GM12891 (cell line): ENCODE measurements around the gene GNLY.
A peak's percentile ranks its signal among the peaks of the same experiment; 100 is the strongest.

Experiments
- PAX5 ChIP-seq: IDR thresholded peaks from 2 replicates; pipeline ENCODE4 v1.6.1; 2011; ENCODE audit warnings: low read length, moderate library complexity, mild to moderate bottlenecking; ENCODE audit not compliant: insufficient read depth, severe bottlenecking
- POLR2A ChIP-seq: IDR thresholded peaks from 2 replicates; pipeline ENCODE4 v1.6.1; 2011; ENCODE audit warnings: low read depth, low read length, control low read depth
- POLR2AphosphoS5 ChIP-seq: IDR thresholded peaks from 2 replicates; pipeline ENCODE4 v1.6.1; 2011; ENCODE audit warnings: low read depth, low read length, control low read depth
- SPI1 ChIP-seq: IDR thresholded peaks from 2 replicates; pipeline ENCODE4 v1.6.1; 2011; ENCODE audit warnings: low read depth, low read length, control low read depth
- TAF1 ChIP-seq: IDR thresholded peaks from 2 replicates; pipeline ENCODE4 v1.6.1; 2011; ENCODE audit warnings: low read depth, low read length, control low read depth

DNA sequence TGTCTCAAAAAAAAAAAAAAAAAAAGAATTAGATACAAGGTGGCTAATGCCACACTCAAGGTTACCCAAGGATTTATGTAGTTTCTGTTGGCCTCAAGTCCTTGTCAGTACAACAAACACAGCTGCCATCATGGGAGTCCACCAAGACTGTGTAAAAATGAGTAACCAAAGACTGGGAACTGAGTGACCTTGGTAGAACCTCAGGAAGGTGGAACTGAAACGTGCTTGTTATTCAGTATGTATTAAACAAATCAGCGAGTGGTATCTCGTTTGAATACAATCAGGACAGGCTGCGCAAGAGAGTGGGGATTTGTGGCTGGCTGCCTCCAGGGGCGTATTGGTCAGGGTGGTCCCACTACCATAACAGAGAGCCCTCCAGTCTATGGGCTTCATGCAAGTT, 24.6 kb upstream of the GNLY start:
- TF ChIP-seq TAF1 (no peak), POLR2A (no peak), SPI1 (peak; percentile 89), POLR2AphosphoS5 (no peak), PAX5 (peak; percentile 5)
